ENCODE results near the gene ZNF511. TPM values are rescaled to one million over a fixed set of nuclear protein-coding genes. Genes with fewer than 3 reads are reported as not detected.

The ZNF511 gene
- total RNA-seq, 1 donor from 2014 or later = 56.7 TPM

DNA sequence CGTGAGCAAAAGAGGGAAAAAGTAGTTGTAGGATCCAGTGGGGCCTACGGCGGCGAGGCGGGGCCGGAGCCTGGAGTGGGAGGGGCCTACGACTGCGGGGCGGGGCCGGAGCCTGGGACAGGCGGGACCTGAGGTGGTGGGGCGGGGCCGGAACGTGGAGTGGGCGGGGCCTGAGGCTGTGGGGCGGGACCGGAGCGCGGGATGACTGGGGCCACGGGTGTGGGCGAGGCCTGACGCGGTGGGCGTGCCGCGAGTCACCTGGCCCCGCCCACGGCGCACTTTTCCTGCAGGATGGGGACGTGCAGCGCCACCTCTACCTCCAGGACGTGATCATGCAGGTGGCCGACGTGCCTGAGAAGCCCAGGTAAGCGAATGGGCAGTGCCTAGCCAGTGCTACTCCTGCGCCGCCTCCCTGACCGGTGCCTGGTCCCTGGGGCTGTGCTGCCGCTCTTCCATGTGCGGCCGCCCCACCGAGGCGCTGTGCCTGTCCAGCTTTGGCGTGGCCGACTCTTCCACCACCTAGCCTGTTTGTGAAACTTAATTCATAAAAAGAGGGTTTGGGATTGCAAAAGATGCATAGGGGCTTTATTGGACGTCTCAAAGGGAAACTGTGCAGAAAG lies 496 bp downstream of the ZNF511 start:
- no peak for TF ChIP-seq CTCF (IDR thresholded peaks at IDR 0.05)
- CTCF ChIA-PET = interaction anchor here (1.1 kb wide), 1 partner anchor 20 kb away, joined by 3 read pairs; no protein-coding TSS in a partner anchor
- Mint-ChIP-seq H3K27me3 (no peaks in the 10 kb centered on the region), H3K9me3 (no peaks in the 10 kb centered on the region), H3K36me3 (ENCODE audit: low read depth) (peaks cover 44% of the 10 kb centered on the region), H3K4me3 (peak overlapping the region; percentile 78), H3K4me1 (peaks cover 36% of the 10 kb centered on the region), H3K27ac (peak overlapping the region; percentile 73)
- POLR2A ChIA-PET = no interaction called here
- ATAC-seq (ENCODE audit: low read depth) = peak; percentile 89
- intact Hi-C loops (cut with micrococcal nuclease) = loop anchor here (1.0 to 5.0 kb wide), 2 partner anchors 64 to 1002 kb away; partner anchors contain the start of genes ECHS1 and STK32C
- peak; percentile 94 for DNase-seq

DNA sequence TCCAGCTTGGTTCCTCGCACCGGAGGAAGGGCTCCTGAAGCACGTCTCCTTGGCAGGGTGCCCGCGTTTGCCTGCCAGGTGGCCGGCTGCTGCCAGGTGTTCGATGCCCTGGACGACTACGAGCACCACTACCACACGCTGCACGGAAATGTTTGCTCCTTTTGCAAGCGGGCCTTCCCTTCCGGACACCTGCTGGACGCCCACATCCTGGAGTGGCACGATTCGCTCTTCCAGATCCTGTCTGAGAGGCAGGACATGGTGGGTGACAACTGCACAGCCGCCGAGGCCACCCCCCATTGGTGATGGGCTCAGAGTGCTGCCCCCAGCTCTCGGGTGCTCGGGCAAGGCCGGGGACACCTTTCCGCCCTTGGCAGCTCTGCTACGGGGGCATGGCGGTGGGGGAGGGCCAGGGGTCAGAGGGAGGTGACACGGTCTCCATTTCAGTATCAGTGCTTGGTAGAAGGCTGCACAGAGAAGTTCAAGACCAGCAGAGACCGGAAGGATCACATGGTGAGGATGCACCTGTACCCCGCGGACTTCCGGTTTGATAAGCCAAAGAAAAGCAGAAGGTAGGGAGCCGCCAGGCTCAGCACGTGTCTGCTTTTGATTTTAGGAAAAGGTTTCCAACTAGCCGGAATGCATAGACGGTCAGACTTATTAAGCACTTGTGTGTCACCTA lies 1.1 kb downstream of the ZNF511 start:
- DNase-seq (no peak), ATAC-seq (ENCODE audit: low read depth) (no peak)
- TF ChIP-seq CTCF (IDR thresholded peaks at IDR 0.05) = no peak
- Mint-ChIP-seq H3K27me3 (peaks cover 2% of the 10 kb centered on the region), H3K4me1 (peaks cover 37% of the 10 kb centered on the region), H3K9me3 (no peaks in the 10 kb centered on the region), H3K36me3 (ENCODE audit: low read depth) (peaks cover 42% of the 10 kb centered on the region), H3K27ac (no peak overlapping the region), H3K4me3 (peak overlapping the region; percentile 78)
- intact Hi-C loops (cut with micrococcal nuclease) = loop anchor here (1.0 to 5.0 kb wide), 3 partner anchors 63 to 1003 kb away; partner anchors contain the start of genes ECHS1 and STK32C
- ChIA-PET CTCF (interaction anchor here (1.1 kb wide), 1 partner anchor 20 kb away, joined by 3 read pairs; no protein-coding TSS in a partner anchor), POLR2A (no interaction called here)

DNA sequence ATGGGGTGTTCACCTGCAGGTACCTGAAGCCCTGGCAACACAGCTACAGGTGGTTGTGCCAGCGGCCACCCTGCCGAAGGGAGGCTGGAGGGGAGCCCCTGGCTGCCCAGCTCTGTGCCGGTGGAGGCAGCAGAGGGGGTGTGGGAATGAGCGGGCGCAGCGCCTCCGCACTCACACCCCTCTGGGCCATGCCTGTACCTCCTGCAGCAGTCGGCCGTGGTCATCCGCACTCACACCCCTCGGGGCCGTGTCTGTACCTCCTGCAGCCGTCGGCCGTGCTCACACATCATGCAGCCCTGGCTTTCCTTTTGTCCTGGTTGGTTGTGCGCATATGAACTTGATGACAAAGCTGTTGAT lies 1.7 kb downstream of the ZNF511 start:
- peaks cover 32% of the 10 kb centered on the region for H3K4me1 Mint-ChIP-seq
- CTCF ChIA-PET = interaction anchor here (1.1 kb wide), 1 partner anchor 19 kb away, joined by 3 read pairs; no protein-coding TSS in a partner anchor
- peaks cover 5% of the 10 kb centered on the region for H3K27me3 Mint-ChIP-seq
- ATAC-seq (ENCODE audit: low read depth) (no peak), DNase-seq (no peak)
- intact Hi-C loops (cut with micrococcal nuclease) = loop anchor here (5.0 kb wide), 1 partner anchor 187 kb away; no protein-coding TSS in a partner anchor
- no peak overlapping the region for H3K27ac Mint-ChIP-seq
- POLR2A ChIA-PET = no interaction called here
- TF ChIP-seq CTCF (IDR thresholded peaks at IDR 0.05) = no peak
- peaks cover 38% of the 10 kb centered on the region for H3K36me3 Mint-ChIP-seq (ENCODE audit: low read depth)
- H3K4me3 Mint-ChIP-seq = no peak overlapping the region
- no peaks in the 10 kb centered on the region for H3K9me3 Mint-ChIP-seq

- CTCF ChIA-PET = no interaction called here
These were observed 2.1 kb downstream of the ZNF511 start for GRCh38 chr10:133310789-133311188.

More at GRCh38 chr10:133310789-133311188, 2.1 kb downstream of the ZNF511 start:
- intact Hi-C loops (cut with micrococcal nuclease) = loop anchor here (5.0 kb wide), 1 partner anchor 187 kb away; no protein-coding TSS in a partner anchor
- Mint-ChIP-seq H3K9me3 (no peaks in the 10 kb centered on the region), H3K36me3 (ENCODE audit: low read depth) (peaks cover 37% of the 10 kb centered on the region), H3K4me3 (no peak overlapping the region), H3K27ac (no peak overlapping the region), H3K27me3 (peaks cover 5% of the 10 kb centered on the region), H3K4me1 (peaks cover 28% of the 10 kb centered on the region)
- no peak for ATAC-seq (ENCODE audit: low read depth)
- POLR2A ChIA-PET = no interaction called here
- no peak for TF ChIP-seq CTCF (IDR thresholded peaks at IDR 0.05)
- DNase-seq = no peak

Data from activated B cell treated with CpG ODN at 0.5 μM for 24 hours (primary cell).